K562 treated with DMSO at 1 percent for 48 hours (cell line): ENCODE measurements around the gene VWA5B2. TPM values are rescaled to one million over a fixed set of nuclear protein-coding genes. Genes with fewer than 3 reads are reported as not detected.

ENCODE experiments used
- total RNA-seq: library from RNA; unstranded; fragments of 300-600 nt; gene quantifications from 2 replicates; pipeline ENCODE4 v1.2.3, GENCODE V29; 2022; ENCODE audit warnings: low replicate concordance; ENCODE audit errors: extremely low read depth

Gene VWA5B2
- total RNA-seq = not detected in 2 replicates

DNA sequence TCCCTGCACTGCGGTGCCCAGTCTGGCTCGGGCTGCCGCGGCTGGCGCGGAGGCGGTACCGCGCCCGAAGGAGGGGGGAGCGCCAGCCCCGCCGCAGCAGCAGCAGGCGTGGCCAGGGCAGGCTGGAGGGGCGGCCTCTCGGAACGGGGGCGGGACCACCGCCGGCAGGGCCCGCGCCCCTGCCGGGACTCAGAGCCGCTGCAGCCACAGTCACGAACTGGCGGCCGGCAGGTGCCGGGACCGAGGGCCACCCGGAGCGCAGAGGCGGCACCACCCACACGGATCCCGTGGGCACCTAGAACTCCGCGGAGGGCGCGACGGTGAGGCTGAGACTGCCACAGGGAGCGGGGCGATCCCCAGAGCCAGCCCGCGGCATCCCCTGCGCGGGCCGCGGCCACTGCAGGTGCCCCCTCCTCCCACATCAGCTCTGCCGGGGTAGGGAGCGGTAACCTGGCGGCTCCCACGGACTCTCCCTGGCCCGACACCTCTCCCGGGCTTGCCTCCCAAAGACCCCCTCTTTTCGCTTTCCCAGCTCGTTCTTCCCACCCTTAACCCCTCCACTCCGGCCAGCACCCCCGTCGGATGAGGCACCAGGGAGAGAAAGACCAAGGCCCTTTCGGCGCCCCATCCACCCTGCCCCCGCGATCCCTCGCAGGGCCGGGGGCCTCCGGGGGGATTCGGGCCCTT is at the start of gene VWA5B2:
VWA5B2 (plus strand) TSS at position 192 of the 687 bp plus-strand sequence. CDS start 944 bp downstream, outside the sequence.

DNA sequence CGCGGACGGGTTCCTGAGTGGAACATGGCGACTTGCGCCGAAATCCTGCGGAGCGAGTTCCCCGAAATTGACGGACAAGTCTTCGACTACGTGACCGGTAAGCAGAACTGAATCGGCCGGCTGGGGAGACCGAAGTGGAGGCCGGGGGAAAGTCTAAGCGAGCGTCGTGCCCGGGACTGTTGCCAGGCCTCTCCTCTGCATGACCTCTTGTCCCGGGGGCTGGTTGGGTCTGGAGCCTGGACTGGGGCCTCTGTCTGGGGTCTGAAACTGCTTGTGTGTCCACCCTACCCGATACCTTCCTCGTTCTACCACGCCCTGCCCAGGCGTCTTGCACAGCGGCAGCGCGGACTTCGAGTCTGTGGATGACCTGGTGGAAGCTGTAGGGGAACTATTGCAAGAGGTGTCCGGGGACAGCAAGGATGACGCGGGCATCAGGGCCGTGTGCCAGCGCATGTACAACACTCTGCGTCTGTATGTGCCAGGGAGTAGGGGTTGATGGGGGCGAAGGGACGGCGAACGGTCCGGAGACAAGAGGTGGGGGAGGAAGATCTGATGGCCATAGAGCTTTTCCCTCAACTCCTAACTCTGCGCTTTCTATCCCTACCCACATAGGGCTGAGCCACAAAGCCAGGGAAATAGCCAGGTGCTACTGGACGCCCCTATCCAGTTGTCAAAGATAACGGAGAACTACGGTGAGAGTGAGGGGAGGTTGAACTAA is 43.0 kb upstream of the VWA5B2 start, which contains the start of gene ABCF3:
ABCF3 (plus strand) TSS at position 16 of the 718 bp plus-strand sequence; CDS start at position 25, 9 bp downstream.

GRCh38 chr3:184248454-184249411 is 19.3 kb downstream of the VWA5B2 start, which contains the start of gene ALG3:
Gene ALG3 (minus strand): TSS chr3:184248962. CDS start chr3:184248940, 22 bp downstream.

DNA sequence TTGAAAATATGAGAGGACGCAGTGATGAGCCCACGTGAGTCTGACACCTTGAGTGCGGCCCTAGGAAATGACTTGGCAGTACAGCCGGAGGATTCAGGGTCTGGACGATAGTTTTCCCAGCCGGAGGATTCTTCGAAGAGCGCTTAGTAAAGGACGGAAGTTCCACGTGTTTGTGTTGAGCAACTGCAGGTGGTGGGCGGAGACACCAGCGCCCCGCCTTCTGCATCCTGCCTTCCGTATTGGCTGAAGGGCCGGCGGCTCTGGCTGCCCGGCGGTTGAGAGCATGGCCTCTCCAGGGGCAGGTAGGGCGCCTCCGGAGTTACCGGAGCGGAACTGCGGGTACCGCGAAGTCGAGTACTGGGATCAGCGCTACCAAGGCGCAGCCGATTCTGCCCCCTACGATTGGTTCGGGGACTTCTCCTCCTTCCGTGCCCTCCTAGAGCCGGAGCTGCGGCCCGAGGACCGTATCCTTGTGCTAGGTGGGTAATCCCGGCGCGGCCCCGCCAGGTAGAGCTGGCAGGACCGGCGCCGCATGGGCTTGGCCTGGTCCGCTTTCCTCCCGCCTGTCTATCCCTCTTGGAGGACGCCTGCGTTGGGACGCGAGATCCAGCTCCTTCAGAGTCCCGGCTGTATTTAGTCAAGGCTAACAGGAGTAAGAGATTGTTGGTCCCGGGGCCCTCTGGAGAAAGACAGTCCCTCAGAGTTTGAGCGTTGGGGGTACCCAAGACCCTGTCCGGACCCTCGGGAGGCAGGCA is 20.2 kb downstream of the VWA5B2 start, which contains the start of gene EEF1AKMT4:
EEF1AKMT4 (plus strand) TSS at position 261 of the 755 bp plus-strand sequence; CDS start at position 284, 23 bp downstream.

GRCh38 chr3:184261270-184261853 is 32.0 kb downstream of the VWA5B2 start, which contains the start of gene CAMK2N2:
Gene CAMK2N2 (minus strand): TSS chr3:184261553. CDS start chr3:184261285, 268 bp downstream.

DNA sequence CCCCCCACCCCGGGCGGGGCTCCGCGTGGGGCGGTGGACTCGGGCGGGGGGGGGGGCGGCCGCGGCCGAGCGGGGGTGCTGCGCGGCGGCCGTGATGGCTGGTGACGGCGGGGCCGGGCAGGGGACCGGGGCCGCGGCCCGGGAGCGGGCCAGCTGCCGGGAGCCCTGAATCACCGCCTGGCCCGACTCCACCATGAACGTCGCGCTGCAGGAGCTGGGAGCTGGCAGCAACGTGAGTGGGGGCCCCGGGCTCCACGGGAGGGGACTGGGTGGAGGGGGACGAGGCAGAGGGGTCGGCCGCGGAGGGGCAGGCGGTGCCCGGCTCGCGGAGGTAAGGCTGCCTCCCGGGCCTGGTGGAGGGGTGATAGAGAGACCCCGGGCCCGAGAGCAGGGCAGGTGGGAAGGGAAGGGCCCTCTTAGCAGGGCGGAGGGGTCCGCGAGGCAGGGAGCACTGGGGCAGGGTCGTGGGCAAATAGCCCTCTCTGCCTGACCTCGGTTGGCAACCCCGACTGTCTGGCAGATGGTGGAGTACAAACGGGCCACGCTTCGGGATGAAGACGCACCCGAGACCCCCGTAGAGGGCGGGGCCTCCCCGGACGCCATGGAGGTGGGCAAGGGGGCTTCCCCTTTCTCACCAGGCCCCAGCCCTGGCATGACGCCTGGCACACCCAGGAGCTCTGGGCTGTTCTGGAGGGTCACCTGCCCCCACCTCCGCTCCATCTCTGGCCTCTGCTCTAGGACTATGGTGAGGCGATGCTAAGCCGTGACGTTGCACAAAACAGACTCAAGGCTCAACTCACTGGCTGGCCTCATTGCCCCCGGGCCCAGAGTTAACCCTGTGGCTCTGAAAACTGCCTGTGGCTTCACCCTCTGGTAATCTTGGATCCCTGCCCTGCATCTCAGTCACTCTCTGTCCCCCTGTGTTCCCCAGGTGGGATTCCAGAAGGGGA is 46.9 kb downstream of the VWA5B2 start, which contains the start of gene ECE2:
ECE2 (plus strand) TSS at position 62 of the 950 bp plus-strand sequence; CDS start at position 194, 132 bp downstream.

Other genes starting within 250 kb of the VWA5B2 start
- not detected in 2 replicates for gene ABCC5, start 211.7 kb upstream of the VWA5B2 start, total RNA-seq
- gene HTR3D, start 197.8 kb upstream of the VWA5B2 start, total RNA-seq = not detected in 2 replicates
- gene HTR3C, start 176.5 kb upstream of the VWA5B2 start, total RNA-seq = not detected in 2 replicates
- gene HTR3E, start 132.5 kb upstream of the VWA5B2 start, total RNA-seq = not detected in 2 replicates
- gene EIF2B5, start 94.2 kb upstream of the VWA5B2 start, total RNA-seq = not detected in 2 replicates
- not detected in 2 replicates for gene DVL3, start 74.2 kb upstream of the VWA5B2 start, total RNA-seq
- 892 TPM in 1 of 2 replicates, not detected in the other for gene AP2M1, start 54.7 kb upstream of the VWA5B2 start, total RNA-seq
- gene ABCF3, start 43.4 kb upstream of the VWA5B2 start, total RNA-seq = not detected in 2 replicates
- gene ALG3, start 19.4 kb downstream of the VWA5B2 start, total RNA-seq = not detected in 2 replicates
- gene EEF1AKMT4, start 20.1 kb downstream of the VWA5B2 start, total RNA-seq = not detected in 2 replicates
- gene CAMK2N2, start 32.0 kb downstream of the VWA5B2 start, total RNA-seq = not detected in 2 replicates
- gene ECE2, start 46.4 kb downstream of the VWA5B2 start, total RNA-seq = not detected in 2 replicates
- gene PSMD2, start 69.7 kb downstream of the VWA5B2 start, total RNA-seq = 440 TPM in 1 of 2 replicates, not detected in the other
- gene EIF4G1, start 85.0 kb downstream of the VWA5B2 start, total RNA-seq = 513 TPM in 1 of 2 replicates, not detected in the other
- gene FAM131A, start 108.0 kb downstream of the VWA5B2 start, total RNA-seq = not detected in 2 replicates
- not detected in 2 replicates for gene CLCN2, start 132.0 kb downstream of the VWA5B2 start, total RNA-seq
- gene POLR2H, start 132.1 kb downstream of the VWA5B2 start, total RNA-seq = not detected in 2 replicates
- not detected in 2 replicates for gene THPO, start 148.6 kb downstream of the VWA5B2 start, total RNA-seq
- not detected in 2 replicates for gene CHRD, start 150.5 kb downstream of the VWA5B2 start, total RNA-seq